Muscle of back (tissue), 11 donors: ENCODE results near the gene NRXN2. TPM values are rescaled to one million over a fixed set of nuclear protein-coding genes. Genes with fewer than 3 reads are reported as not detected.
A peak's percentile ranks its signal among the peaks of the same experiment; 100 is the strongest.

Experiments
- DNase-seq, 3 donors: peaks; one replicate each; pipeline versions ENCODE4 v3.0.0 to v3.0.0-alpha.2; 2013
- polyA plus RNA-seq, 10 donors: library from polyadenylated mRNA; unstranded; fragments of 120-200 nt; gene quantifications; one replicate each; pipeline ENCODE4 v1.2.1, GENCODE V29; 2013; ENCODE audit not compliant: insufficient read length in 10 of 10

Gene NRXN2
- polyA plus RNA-seq, 10 donors = 16.4 to 36.8 (median 26.1) TPM

- DNase-seq = peak; percentile 69 to 82 (median 80)
Measured at GRCh38 chr11:64745521-64746328, 22.7 kb upstream of the NRXN2 start.

GRCh38 chr11:64745189-64745520, 22.2 kb upstream of the NRXN2 start:
- peak in 2 of 3 donors; percentile 55 to 69 for DNase-seq

DNA sequence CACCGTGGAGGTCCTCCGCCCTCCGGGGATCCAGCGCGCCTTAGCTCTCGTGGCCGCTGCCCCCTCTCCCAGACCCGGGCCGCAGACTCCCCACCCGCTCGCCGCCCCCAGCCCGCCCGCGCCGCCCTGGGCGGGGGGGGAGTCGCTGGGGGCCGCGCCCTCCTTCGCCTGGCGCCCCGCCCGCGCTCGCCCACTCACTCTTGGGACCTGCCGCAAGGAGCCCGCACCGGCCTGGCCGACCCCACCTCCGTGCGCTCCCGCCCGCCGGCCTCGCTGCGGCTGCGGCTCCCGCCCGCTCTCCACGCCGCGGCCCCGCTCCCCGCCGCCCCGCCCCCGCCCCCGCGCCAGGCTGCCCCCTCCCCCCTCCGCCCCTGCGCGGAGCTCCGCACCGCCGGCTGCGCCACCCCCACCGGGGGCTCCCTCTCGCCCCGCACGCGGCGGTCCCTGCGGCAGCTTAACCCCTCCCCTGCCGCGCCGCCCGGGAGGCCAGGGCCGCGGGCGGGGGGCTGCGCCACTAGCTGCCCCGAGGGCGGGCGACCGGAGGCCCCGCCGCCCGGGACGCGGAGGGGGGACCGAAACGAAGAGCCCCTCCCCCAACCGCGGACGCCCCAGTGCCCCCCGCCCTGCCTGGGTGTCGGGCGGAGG, 21.7 kb upstream of the NRXN2 start:
- no peak for DNase-seq

DNA sequence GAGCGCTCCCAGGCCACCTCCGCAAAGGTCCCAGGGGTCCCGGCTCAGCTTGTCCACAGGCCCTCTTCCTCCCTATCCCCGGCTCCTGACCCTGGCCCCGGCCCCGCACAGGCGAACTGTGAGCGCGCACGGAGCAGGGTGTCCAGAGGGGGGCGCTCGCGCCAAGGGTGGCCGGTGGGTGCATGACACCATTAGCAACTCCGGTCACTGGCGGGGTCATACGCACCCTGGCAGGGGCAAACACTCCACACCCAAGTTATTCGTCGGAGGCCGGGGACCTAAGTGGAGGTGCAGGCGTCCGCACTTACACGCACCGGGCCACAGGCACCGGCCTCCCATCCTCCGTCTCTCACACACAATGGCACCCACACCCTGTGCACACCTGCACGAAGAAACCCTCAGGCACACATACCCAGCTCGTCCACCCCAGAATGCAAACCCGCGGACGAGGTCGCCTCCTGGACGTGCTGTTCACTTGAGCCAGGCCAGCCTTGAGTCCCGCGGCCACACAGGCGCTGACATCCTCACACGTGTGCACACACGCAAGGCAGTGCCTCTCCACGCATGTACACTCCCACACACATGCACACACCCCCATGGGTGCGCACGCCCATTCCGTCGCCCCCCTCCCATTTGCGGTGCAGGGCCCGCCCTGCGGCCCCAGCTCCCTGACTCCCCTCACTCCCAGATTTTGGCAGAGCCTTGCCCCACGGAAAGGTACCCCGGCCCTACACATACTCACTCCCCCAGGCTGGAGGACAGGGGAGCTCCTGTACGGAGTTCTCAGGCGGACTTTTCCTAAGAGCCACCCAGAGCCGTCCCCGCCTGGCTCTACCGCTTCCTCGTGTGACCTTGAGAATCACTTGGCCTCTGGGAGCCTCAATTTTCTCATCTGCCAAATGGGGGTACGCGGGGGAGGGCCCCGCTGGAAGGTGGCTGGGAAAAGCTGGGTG, 20.9 kb upstream of the NRXN2 start, which contains the start of gene RASGRP2:
Gene RASGRP2, minus strand, starts transcription at position 552 of the 953 bp plus-strand sequence. CDS start 1,276 bp downstream, outside the sequence.
- peak in 2 of 3 donors; percentile 54 to 79 for DNase-seq

DNA sequence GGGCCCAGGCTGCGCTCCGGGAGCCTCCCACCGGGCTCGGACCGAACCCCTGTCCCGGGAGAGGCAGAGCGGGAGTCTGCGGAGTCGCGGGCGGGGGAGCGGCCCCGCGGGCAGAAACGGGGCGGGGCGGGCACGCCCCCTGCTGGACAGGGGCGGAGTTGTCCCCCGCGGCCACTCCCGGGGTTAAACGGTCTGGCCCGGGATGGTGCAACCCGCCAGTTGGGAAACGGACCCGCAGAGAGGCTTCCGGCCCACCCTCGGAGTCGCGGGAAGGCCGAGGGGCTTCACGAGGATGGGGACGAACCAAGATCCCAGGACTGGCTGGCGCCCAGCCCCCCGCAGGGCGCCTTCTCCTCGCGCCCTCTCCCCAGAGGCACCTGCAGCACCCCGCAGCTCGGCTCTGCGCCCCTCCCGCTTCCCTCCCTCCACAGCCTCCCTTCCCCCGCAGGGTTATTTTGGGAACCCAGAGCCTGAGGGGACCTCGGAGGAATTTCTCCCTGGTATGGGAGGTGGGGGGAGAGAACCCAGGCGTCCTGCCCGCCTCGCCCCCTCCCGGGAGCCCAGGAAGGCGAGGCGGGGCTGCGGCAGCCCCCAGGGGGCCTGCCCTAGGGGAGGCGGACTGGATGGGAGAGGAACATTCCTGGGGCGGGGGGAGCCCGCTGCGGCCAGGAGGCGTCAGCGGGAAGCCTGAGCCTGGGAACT, 20.0 kb upstream of the NRXN2 start:
- DNase-seq = peak in 2 of 3 donors; percentile 40 to 67

DNA sequence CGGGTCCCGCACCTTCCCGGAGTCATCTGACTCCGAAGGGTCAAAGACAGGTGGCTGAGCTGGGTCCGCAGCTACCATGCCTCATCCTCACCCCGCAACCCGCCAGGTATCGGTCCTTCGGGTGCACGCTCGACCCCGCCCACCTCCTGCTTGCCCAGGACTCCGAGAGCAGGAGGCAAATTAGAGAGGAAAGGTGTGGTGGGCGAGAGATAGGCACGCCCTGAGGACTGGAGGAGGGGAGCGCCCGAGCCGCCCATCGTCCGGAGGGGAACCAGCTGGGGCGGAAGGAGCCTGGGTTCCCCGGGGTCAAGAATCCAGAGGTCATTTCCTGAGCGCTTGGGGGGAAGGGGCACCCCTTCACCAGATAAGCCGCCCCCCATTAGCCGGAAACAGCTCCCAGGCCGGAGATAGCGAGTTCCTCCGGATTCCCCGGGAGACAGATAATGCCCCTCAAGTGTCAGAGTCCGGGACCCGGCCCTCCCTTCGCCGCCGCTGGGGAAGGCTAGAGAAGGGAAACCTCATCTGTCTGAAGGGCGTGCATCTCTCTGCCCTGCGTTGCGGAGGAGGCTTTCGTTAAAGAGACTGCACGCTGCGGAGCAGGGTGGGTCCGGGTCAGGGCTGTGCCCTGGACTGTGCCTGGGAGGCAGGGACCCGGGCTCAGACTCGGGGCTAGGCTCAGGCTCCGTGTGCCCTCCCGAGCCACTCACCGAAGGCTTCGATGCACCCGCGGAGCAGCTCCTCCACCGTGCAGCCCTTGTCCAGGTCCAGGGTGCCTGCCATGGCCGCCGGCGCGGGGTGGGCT, 19.3 kb upstream of the NRXN2 start:
- no peak for DNase-seq

- no peak for DNase-seq
Measured at GRCh38 chr11:64741375-64742086, 18.5 kb upstream of the NRXN2 start.

DNA sequence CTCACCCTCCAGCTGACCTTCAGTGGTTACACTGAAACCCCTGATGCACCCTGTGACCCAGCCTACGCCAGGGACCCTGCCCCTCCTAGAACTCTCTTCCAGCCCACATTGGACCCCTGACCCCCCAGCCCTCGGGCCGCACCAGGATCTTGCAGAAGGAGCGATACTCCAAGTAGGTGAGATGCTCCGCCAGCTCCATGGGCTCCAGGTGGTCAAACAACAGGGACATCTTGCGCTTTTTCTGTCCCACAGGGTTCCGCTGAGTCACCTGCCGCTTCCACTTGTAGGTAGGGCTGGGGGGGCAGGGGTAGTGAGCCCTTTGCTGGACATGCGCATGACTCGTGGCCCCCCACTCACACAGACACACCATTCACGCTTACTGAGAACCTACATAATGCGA, 16.9 kb upstream of the NRXN2 start:
- no peak for DNase-seq

DNA sequence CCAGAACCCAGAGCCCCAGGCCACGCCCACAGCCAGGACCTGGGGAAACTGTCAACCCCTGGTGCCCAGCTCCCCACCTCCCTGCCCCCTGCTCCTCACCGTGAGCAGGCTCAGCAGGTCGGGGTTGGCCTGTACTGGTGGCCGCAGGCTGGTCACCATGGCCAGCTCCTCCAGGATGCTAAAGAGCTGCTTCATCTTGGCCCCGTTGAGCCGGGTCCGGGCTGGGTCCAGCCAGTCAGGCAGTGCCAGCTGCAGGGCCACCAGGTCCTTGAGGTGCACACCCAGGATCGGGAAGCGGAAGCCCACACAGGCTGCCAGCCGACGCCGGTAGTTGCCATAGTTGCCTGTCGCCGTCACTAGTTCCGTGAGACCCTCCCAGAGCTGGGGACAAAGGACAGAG, 13.7 kb upstream of the NRXN2 start:
- no peak for DNase-seq

DNA sequence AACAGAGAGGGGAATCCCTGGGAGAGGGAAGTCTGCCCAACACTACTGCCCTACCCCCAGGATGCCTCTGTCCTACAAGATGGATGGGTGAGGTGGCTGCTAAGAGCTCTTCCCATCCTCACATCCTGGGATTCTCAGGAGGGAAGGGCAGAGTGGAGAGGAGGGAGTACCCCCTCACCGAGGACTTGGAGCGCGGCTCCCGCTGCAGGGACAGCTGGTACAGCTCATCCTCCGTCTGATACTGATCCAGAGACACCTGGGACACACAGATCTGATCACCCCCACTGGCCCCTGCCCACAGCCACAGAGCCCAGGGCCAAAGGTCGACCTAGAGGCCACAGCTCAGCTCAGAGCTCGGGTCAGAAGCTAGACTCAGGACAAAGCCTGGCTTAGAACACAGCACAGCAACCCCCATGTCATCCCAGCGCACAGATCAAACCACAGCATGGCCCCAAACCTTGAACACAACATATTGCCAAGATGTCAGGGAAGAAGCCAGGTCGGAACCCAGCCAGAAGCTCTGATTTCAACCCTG, 12.8 kb upstream of the NRXN2 start:
- DNase-seq = no peak

DNA sequence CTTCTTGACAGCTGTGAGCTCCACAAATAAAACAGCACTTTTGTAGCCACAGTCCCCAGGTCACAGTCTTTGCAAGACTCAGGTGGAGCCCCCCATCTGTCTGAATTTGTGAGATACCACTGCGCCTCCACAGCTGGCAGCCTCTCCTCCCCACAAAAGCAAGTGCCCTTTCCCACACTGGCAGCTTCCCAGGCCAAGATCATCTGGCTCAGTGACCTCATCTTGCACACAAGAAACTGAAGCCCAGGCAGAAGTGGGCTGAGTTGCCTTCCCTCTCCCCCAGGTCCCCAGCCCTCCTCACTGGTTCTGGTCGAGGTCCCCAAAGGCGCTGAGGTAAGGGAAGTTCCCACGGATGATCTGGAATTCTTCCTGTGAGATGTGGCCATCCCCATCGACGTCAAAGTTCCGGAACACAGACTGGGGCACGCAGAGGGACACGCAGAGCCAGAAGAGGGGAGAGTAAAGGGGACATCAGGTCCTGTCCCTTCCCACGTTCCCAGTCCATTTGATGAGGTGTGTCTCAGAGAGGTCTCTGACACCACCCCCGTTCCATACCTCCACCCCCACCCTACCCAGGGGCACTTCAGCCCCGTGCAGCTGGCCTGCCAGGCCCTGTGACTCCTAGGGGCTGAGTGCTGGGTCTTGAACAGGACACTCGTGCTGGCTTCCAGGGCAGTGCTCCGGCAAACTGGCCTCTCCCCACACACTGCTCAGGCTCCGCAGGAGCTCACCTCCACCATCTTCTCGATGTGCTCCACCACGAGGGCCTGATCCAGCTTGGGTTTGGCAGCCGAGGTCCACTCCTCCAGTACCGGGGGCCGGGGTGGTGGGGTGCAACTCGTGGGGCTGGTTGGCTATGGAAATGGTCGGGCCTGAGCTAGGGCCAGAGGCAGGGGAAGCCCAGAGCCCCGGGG, 12.1 kb upstream of the NRXN2 start:
- DNase-seq = no peak

- no peak for DNase-seq
Measured at GRCh38 chr11:64731601-64732000, 8.6 kb upstream of the NRXN2 start.

- DNase-seq = no peak
Measured at GRCh38 chr11:64729851-64730382, 6.9 kb upstream of the NRXN2 start.

DNA sequence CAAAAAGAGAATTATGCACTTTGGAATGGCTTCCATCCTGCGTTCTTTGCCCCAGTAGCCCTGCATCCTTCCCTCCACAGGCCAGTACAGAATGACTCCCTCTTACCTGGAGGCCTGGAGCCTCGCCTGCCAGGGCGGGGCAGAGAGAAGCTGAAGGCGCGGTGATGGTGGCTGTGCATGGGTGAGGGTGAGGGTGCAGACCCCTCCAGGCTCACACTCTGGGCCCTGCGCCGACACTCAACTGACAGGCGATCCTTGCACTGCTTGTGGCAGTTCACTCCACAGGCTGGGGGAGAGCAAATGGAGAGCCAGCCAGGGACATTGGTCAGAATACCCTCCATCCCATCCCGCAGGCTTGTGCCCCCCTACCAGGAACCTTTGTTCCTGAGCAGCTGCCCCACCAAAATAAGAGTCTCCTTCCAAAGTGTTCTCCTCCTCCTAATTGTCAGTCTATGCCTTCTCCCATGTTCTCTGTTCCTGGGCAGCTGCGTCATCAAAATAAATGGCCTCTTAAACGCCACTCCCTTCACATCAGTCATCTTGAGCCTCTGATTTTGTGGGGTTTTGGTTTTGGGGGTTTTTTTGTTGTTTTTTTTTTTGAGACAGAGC, 5.9 kb upstream of the NRXN2 start:
- no peak for DNase-seq

DNA sequence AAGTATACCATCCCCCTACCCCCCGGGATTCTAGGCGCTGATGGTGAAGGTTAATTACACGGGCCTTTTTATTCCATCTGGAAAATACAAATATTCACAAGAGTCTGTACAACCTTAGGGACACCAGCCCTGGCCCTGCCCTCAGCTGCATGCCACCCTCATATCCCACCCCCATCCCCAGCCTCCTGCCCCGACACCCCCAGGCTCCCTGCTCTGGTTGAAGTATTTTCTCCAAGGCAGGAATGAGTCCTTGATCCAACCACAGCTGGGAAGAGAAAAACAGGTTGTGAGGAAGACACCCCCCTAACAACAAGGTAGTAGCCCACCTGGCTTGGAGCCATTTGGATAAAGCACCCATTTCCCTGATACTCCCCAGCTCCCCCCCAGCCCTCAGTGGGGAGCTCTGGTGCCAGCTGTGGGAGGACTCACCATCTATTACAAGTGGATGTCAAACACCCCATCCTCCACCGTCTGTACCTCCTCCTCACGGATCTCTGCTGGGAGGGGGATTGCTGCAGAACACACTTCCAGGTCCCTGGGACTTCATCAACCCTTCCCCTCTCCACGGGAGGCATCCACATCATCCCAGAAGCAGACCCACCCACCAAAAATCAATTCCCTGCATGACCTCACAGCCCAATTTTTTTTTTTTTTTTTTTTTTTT, 4.0 kb upstream of the NRXN2 start:
- DNase-seq = no peak

- no peak for DNase-seq
Measured at GRCh38 chr11:64726211-64726641, 3.2 kb upstream of the NRXN2 start.

DNA sequence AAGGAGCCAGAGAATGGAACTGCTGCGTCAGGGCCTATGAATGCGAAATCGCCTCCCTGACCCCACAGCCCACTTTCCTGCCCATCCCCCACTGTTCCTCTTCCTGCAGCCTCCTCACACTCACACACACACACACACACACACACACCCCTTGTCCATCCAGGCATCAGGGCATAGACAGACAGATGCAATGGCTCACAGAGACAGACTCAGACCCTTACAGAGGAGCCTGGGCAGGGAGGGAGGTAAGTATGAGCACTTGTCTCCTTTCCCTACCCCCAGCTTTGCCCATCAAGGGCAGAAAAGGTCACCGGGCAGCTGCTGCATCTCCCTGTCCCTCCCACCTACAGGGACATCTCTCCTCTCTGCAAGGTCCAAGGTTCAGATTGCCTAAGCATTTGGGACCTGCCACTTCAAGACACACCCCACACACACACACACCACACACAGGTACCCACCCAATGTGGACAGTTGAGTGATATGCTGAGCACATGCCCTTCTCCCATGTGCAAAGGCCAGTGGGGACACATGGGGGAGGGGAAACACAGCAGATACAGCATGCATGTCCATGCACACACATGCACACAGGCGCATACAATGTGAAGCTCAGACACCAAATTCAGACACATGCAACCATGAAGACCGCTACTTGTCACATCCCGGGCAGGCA, 2.0 kb upstream of the NRXN2 start:
- DNase-seq = no peak
